HG03442 (cell line): ENCODE measurements around the gene EGR4.

Source experiments
- ATAC-seq: cut with Tn5 transposase; IDR thresholded peaks from one replicate; pipeline ENCODE4 v1.9.1; 2021; ENCODE audit warnings: mild to moderate bottlenecking, moderate library complexity; ENCODE audit not compliant: unreplicated experiment

Gene EGR4

DNA sequence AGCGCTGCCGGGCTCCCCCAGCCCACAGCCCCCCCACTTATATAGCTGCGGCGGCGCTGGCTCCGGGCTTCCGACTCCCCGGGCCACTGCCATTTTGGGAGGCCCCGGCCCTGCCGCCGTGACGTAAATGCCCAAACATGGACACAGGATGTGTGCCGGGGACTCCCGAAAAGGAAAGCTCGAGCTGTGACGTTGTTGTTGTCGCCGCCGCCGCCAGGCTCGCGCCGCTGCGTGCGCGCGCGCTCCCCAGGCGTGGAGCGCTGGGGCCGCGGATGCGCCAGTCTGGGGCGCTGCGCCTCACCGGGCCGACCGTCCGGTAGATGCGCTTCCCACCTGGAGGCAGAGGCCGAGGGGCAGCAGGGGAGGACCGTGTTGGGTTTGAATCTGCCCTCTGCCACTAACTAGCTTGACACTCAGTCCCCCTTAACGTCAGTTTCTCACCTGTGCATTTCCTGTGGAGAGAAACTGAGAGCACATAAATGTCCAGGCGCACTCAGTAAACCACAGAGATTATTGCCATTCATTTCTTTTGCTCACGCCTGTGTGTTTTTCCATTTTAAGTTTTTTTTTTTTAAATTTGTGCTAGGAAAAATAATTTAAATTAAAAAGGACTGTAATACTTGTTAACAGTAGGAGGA is at the start of gene EGR4:
Gene EGR4 (minus strand): TSS at position 15 of the 638 bp plus-strand sequence. CDS start 231 bp downstream, outside the sequence.
- peak; percentile 92 for ATAC-seq

GRCh38 chr2:73341039-73341438 is 47.7 kb upstream of the EGR4 start:
- ATAC-seq: no peak

- no peak for ATAC-seq
These were observed 45.9 kb upstream of the EGR4 start for GRCh38 chr2:73339201-73339600.

GRCh38 chr2:73337828-73338227 is 44.5 kb upstream of the EGR4 start:
- ATAC-seq: no peak

DNA sequence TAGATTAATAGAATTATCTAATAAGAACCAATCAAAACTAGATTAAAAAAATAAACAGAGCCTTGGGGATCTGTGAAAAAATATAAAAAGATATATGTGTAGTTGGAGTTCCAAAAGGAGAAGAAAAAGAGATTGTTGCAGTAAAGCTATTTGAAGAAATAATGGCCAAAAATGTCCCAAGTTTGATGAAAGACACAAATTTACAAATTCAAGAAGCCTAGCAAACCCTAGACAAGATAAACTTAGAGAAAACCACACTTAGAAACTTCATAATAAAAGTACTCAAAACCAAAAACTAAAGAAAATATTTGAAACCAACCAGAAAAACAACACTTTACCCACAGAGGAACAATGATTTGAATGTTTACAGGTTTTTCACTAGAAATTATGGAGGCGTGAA is 41.3 kb upstream of the EGR4 start:
- no peak for ATAC-seq

DNA sequence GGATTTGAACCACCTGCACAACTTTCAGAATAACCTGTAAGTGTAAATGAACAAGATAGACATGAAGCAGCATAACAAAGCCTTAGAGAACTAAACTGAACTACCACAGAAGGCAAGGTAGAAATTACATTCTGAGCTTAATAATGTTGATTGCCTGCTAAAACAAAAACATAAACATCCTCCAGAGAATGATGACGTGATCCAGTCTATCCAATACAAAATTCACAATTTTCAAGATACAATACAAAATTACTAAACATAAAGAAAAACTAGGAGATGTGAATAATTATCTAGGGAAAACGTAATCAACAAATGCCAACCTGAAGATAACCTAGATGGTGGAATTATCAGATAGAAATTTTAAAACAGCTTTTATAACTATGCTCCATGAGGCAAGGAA is 40.7 kb upstream of the EGR4 start:
- ATAC-seq: no peak

DNA sequence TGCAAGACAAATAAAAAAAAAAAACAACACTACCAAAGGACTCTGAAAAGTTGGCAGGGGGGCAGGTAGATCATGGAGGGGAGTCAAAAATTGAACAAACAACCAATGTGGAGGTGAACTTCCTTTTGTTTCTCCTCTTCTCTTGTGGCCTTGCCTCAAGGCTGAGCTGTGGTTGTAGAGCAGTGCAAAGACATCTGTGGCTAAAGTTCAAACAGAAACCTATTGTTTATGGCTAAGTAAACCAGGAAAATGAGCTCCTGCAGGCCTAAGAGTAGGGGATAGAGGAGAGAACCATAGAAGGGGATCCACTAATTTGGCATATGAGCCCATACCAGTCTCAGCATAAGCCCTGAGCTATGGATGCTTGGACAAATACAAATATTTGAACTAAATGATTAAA is 40.2 kb upstream of the EGR4 start:
- no peak for ATAC-seq

DNA sequence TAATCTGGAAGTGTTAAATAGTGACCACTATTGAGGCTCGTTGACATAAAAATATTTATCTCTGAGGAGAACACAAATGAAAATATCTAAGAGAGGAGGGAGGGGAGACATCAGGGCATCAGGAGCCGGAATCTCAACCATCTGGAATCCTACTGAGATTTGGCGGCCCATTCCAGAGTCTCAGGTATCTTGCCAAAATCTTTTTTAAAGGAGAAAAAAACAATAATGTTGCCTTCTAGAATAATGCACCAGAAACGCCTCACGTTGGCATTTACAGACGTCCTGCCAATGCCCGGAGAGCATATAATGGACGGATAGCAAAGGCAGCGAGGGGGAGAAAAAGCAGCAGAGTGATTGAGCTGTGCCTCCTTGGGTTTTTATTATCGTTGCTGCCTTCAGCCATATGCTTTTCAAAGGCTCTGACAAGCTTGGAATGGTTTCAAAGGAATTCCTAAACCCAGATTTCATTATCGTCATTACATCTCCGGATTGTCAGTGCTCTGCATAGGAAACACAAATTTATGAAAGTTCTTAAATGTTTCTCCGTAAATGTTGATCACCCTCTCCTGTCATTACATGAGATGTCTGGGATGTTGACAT is 30.9 kb upstream of the EGR4 start:
- ATAC-seq: no peak

- ATAC-seq: no peak
These were observed 30.2 kb upstream of the EGR4 start for GRCh38 chr2:73323551-73323950.

GRCh38 chr2:73314441-73314840 is 21.1 kb upstream of the EGR4 start:
- ATAC-seq: no peak

- no peak for ATAC-seq
These were observed 14.4 kb upstream of the EGR4 start for GRCh38 chr2:73307720-73308119.

DNA sequence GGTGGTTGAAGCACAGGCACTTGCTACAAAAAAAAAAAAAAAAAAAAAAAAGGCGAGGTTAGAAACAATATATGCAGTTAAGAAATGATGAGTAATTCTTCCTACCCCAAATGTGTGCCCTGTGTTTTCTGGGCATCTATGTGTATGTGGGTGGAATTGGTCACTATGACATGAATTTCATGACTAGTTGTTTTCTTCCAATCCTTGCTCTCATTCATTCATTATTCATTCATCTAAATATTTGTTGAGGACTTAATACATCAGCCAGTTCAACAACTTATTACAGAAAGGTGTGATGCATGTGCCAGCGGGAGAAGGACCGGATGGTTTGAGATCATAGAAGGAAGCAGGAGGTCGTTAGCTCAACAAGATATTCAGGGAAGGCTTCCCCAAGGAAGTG is 8.3 kb upstream of the EGR4 start:
- no peak for ATAC-seq

DNA sequence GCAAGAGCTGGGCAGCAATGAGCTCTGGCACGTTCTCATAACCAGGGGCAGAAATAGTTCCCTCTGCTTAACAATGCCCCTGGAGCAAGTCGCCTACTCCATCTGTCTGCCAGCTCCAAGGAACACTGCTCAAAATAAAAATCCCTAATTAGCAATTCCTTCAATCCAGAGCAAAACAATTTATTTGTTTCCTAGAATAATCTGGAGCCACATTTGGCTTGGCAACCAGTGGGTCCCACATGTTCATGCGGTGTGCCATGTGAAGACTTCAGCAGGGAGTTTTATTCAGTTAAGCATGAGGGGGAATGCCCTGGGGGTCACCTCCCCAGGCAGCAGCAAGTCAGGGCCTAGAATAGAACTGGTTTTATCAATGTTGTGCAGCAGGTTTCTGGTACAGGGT is 7.6 kb upstream of the EGR4 start:
- no peak for ATAC-seq

- no peak for ATAC-seq
These were observed 4.2 kb upstream of the EGR4 start for GRCh38 chr2:73297586-73297985.

- no peak for ATAC-seq
These were observed 3.8 kb upstream of the EGR4 start for GRCh38 chr2:73297151-73297559.

- ATAC-seq: no peak
These were observed 2.5 kb upstream of the EGR4 start for GRCh38 chr2:73295751-73296400.

GRCh38 chr2:73294239-73294638 is 891 bp upstream of the EGR4 start:
- no peak for ATAC-seq

GRCh38 chr2:73292906-73293533 is 328 bp downstream of the EGR4 start:
- ATAC-seq: peak; percentile 2

DNA sequence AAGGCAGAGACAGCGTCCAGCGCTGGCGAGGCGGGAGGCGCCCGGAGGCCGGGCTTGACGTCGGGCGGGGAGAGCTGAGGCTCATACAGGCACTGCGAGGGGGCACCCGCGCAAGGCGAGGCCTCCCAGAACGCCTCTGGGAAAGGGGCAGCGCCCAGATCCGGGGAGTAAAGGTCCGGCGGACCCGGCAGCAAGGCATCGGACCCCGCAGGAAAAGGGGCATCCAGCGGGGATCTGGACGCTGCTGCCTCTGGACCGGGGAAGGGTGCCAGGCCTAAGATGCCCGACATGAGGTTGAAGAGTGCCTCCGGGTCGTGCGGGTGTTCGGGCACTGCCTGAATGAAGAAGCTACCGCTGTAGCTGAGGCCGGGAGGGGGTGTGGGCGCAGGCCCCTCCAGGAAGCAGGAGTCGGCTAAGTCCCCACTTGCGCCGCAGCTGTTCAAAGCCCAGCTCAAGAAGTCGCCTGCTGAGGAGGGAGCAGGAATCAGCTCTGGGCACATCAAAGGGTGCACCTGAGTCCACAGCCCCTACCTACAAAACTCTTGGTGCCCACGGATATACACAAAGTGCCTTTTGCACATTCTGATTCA is 937 bp downstream of the EGR4 start:
- no peak for ATAC-seq

DNA sequence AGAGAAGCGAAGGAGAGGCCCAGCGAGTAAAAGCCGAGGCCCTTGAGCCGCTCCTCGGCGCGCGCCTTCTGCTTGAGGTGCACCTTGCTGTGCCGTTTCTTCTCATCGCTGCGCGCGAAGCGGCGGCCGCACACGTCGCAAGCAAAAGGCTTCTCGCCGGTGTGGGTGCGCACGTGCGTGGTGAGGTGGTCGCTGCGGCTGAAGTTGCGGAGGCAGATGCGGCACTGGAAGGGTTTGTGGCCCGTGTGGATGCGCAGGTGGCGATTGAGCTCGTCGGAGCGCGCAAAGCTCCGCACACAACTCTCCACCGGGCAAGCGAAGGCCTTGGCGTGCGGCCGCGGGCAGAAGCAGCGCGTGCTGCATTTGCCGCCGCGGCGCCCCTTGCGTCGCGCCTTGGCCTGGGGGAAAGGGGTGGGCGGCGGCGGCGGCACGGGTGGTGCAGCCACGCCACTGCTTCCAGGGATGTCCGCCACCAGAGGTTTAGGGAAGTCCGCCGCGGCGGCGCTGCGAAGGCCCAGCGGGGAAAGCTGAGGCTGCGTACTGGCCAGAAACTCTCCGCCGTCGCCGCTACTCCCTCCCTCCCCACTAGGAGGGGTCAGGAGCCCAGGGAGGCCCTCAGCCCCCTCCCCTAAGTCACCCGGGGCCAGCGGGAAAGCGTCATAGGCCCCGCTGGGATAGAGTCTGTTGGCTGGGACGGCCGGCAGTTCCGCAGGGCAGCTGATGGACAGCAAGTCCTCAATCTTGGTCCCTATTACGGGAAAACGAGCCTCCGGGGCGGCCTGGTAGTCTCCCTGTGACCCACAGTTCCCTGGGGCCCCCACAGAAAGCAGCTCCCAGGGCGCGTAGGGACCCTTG is 1.7 kb downstream of the EGR4 start:
- no peak for ATAC-seq

- ATAC-seq: no peak
These were observed 2.3 kb downstream of the EGR4 start for GRCh38 chr2:73291093-73291460.
